ENCODE data around the gene ZNF783. TPM values are rescaled to one million over a fixed set of nuclear protein-coding genes. Genes with fewer than 3 reads are reported as not detected.

Gene ZNF783
- total RNA-seq, 1 experiment from 2014 or later, result 9.9 TPM

GRCh38 chr7:149238051-149238450 lies 23.9 kb upstream of the ZNF783 start:
- no peak overlapping the region for H3K4me3 Mint-ChIP-seq

More at GRCh38 chr7:149238051-149238450, 23.9 kb upstream of the ZNF783 start:
- DNase-seq (ENCODE audit: low spot score), result no peak
- H3K27ac Mint-ChIP-seq, result no peak overlapping the region
- TF ChIP-seq E2F4 (CRISPR knock-in tag; IDR thresholded peaks at IDR 0.05; ENCODE audit: borderline replicate concordance, low read depth) (no peak), ZNF532 (CRISPR knock-in tag; IDR thresholded peaks at IDR 0.05; ENCODE audit: borderline replicate concordance) (no peak), USF1 (CRISPR knock-in tag; IDR thresholded peaks at IDR 0.05) (no peak), NFYB (CRISPR knock-in tag; conservative IDR thresholded peaks at IDR 0.05; ENCODE audit: low read depth) (no peak), CREB1 (CRISPR knock-in tag; IDR thresholded peaks at IDR 0.05) (no peak), ATF3 (CRISPR knock-in tag; conservative IDR thresholded peaks at IDR 0.05) (no peak), ATF6 (CRISPR knock-in tag; IDR thresholded peaks at IDR 0.05) (no peak), FOXK1 (CRISPR knock-in tag; IDR thresholded peaks at IDR 0.05) (no peak), SMAD3 (CRISPR knock-in tag; IDR thresholded peaks at IDR 0.05; ENCODE audit: borderline replicate concordance) (no peak), ERG (CRISPR knock-in tag; IDR thresholded peaks at IDR 0.05) (no peak), ZNF671 (CRISPR knock-in tag; IDR thresholded peaks at IDR 0.05) (no peak), CBFB (CRISPR knock-in tag; IDR thresholded peaks at IDR 0.05; ENCODE audit: low read depth) (no peak), ZBTB21 (CRISPR knock-in tag; IDR thresholded peaks at IDR 0.05; ENCODE audit: borderline replicate concordance) (no peak), HMGA2 (CRISPR knock-in tag; IDR thresholded peaks at IDR 0.05) (no peak), ZNF219 (CRISPR knock-in tag; IDR thresholded peaks at IDR 0.05; ENCODE audit: borderline replicate concordance) (no peak), GRHL2 (CRISPR knock-in tag; IDR thresholded peaks at IDR 0.05; ENCODE audit: insufficient replicate concordance, severe bottlenecking) (no peak), FOXP1 (CRISPR knock-in tag; IDR thresholded peaks at IDR 0.05; ENCODE audit: borderline replicate concordance) (no peak), STAT6 (CRISPR knock-in tag; conservative IDR thresholded peaks at IDR 0.05; ENCODE audit: low read depth) (no peak)
- POLR2A ChIA-PET, result no interaction called here
- peaks cover 12% of the 10 kb centered on the region for H3K36me3 Mint-ChIP-seq
- peaks cover 14% of the 10 kb centered on the region for H3K9me3 Mint-ChIP-seq
- H3K4me1 Mint-ChIP-seq, result peaks cover 11% of the 10 kb centered on the region
- no peak for ATAC-seq
- CTCF ChIA-PET, result no interaction called here
- H3K27me3 Mint-ChIP-seq (ENCODE audit: low read depth), result peaks cover 13% of the 10 kb centered on the region; the same call in 1 of the 2 replicates
